ENCODE data around the gene STRIP2. TPM values are rescaled to one million over a fixed set of nuclear protein-coding genes. Genes with fewer than 3 reads are reported as not detected.

STRIP2 gene
- total and polyA plus RNA-seq, 2 of the 13 experiments (the other 11 are each of a cell fraction or from before 2014, with no cell fraction given): 3.9 to 8.2 TPM

- Histone ChIP-seq H3K27me3 (ENCODE audit: control insufficient read depth in 1 of 2, insufficient read depth in 2 of 2, low read length in 2 of 2) (no peaks in the 10 kb centered on the region), H2AFZ (ENCODE audit: low read length) (no peak overlapping the region), H3K36me3 (replicated peaks in 1 of 2; ENCODE audit: control insufficient read depth in 1 of 2, insufficient read depth in 2 of 2, low read length in 2 of 2) (0 out of 5 replicates have a peak, but pooled peaks cover 0 to 3% of the 10 kb centered on the region in 2 experiments)
Measured at GRCh38 chr7:129388333-129389098, 45.7 kb upstream of the STRIP2 start.

More at GRCh38 chr7:129388333-129389098, 45.7 kb upstream of the STRIP2 start:
- intact Hi-C loops (cut with micrococcal nuclease; ENCODE audit: unreplicated experiment): no loop called here
- Histone ChIP-seq H3K79me2 (ENCODE audit: insufficient read depth, low read length) (no peaks in the 10 kb centered on the region), H3K9me3 (ENCODE audit: low read length) (no peaks in the 10 kb centered on the region), H3K4me3 (replicated peaks in 1 of 3; ENCODE audit: insufficient read depth in 1 of 3, low read depth in 2 of 3, low read length in 3 of 3) (no peak overlapping the region), H3K9ac (ENCODE audit: insufficient read depth, low read depth, low read length) (no peak overlapping the region), H3K27ac (ENCODE audit: extremely low read length, insufficient read depth, low read length) (no peak overlapping the region), H3K4me1 (ENCODE audit: insufficient read depth, low read length) (peaks cover 9% of the 10 kb centered on the region), H3K4me2 (ENCODE audit: low read depth, low read length) (no peak overlapping the region), H4K20me1 (ENCODE audit: insufficient read depth, low read length) (no peaks in the 10 kb centered on the region)
- no TSS peak for BruUV-seq (replicated peaks)
- DNase-seq (ENCODE audit: low spot score) (no peak), FAIRE-seq (no peak), ATAC-seq (no peak)
- in situ Hi-C loops (cut with HindIII; ENCODE audit: extremely low pct_ligation_motif_present, low pct_unique_long_range_greater_than_20kb): no loop called here
- WGBS (ENCODE audit: low lambda C conversion rate): 97% methylated on average over 8 of the region's 8 CpGs
- ChIA-PET CTCF (ENCODE audit: low intra/inter-chr PET ratio, low total read pairs) (no interaction called here), POLR2A (no interaction called here)
- TF ChIP-seq ZNF12 (CRISPR knock-in tag; IDR thresholded peaks at IDR 0.05) (no peak), KLF12 (CRISPR knock-in tag; IDR thresholded peaks at IDR 0.05; ENCODE audit: borderline replicate concordance) (no peak), KDM4B (CRISPR knock-in tag; IDR thresholded peaks at IDR 0.05) (no peak), SIX1 (CRISPR knock-in tag; IDR thresholded peaks at IDR 0.05; ENCODE audit: borderline replicate concordance) (no peak), NR2F6 (IDR thresholded peaks at IDR 0.05) (no peak), NR2F6 (CRISPR knock-in tag; IDR thresholded peaks at IDR 0.05) (no peak), ARNT (IDR thresholded peaks at IDR 0.05) (no peak), ATRX (CRISPR knock-in tag; IDR thresholded peaks at IDR 0.05; ENCODE audit: borderline replicate concordance) (no peak), ZBTB7A (CRISPR knock-in tag; IDR thresholded peaks at IDR 0.05) (no peak), TEAD2 (CRISPR knock-in tag; IDR thresholded peaks at IDR 0.05) (no peak), AHR (CRISPR knock-in tag; IDR thresholded peaks at IDR 0.05) (no peak), CBX5 (CRISPR knock-in tag; IDR thresholded peaks at IDR 0.05; ENCODE audit: borderline replicate concordance) (no peak), ZSCAN30 (CRISPR knock-in tag; IDR thresholded peaks at IDR 0.05) (no peak), ZNF225 (CRISPR knock-in tag; IDR thresholded peaks at IDR 0.05) (no peak)
- TF ChIP-seq, protein P1, sequence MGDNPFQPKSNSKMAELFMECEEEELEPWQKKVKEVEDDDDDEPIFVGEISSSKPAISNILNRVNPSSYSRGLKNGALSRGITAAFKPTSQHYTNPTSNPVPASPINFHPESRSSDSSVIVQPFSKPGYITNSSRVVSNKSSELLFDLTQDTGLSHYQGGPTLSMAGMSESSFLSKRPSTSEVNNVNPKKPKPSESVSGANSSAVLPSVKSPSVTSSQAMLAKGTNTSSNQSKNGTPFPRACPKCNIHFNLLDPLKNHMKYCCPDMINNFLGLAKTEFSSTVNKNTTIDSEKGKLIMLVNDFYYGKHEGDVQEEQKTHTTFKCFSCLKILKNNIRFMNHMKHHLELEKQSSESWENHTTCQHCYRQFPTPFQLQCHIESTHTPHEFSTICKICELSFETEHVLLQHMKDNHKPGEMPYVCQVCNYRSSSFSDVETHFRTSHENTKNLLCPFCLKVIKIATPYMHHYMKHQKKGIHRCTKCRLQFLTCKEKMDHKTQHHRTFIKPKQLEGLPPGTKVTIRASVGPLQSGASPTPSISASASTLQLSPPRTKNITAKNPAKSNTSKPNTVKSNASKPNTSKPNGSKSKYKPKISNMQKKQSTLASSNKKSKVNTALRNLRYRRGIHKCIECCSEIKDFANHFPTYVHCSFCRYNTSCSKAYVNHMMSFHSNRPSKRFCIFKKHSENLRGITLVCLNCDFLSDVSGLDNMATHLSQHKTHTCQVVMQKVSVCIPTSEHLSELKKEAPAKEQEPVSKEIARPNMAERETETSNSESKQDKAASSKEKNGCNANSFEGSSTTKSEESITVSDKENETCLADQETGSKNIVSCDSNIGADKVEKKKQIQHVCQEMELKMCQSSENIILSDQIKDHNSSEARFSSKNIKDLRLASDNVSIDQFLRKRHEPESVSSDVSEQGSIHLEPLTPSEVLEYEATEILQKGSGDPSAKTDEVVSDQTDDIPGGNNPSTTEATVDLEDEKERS (CRISPR knock-in tag; IDR thresholded peaks at IDR 0.05): no peak
